GM23338 (cell line): ENCODE results near the gene CAPN9. TPM values are rescaled to one million over a fixed set of nuclear protein-coding genes. Genes with fewer than 3 reads are reported as not detected.

ENCODE experiments used
- ATAC-seq: fragments of 200-7000 bp; cut with Tn5 transposase; 3 replicates; pipeline ENCODE4 v1.9.1; 2020
- DNase-seq: peaks from one replicate; pipeline ENCODE4 v3.0.0-alpha.2; 2015; ENCODE audit warnings: low spot score
- H2AFZ ChIP-seq: fragments of 200-600 bp; sonication (generic); 2 replicates; pipeline ENCODE4 v1.8.0; 2016; ENCODE audit warnings: antibody characterized with exemption, mild to moderate bottlenecking, moderate library complexity
- H3F3A ChIP-seq: fragments of 200-600 bp; sonication (generic); replicated peaks from 2 replicates; pipeline ENCODE4 v1.8.0; 2017; ENCODE audit warnings: antibody characterized with exemption, mixed run types, low read depth
- H3K27ac ChIP-seq: fragments of 200-600 bp; sonication (generic); 2 replicates; pipeline ENCODE4 v1.6.1; 2016; ENCODE audit warnings: low read depth
- H3K27me3 ChIP-seq: fragments of 200-600 bp; sonication (generic); 2 replicates; pipeline ENCODE4 v1.8.0; 2016; ENCODE audit warnings: mild to moderate bottlenecking, mixed run types, moderate library complexity; ENCODE audit not compliant: insufficient read depth
- H3K36me3 ChIP-seq: fragments of 200-600 bp; sonication (generic); 2 replicates; pipeline ENCODE4 v1.8.0; 2016; ENCODE audit warnings: mild to moderate bottlenecking; ENCODE audit not compliant: insufficient read depth
- H3K4me1 ChIP-seq: fragments of 200-600 bp; sonication (generic); 2 replicates; pipeline ENCODE4 v1.8.0; 2016; ENCODE audit warnings: mild to moderate bottlenecking, moderate library complexity; ENCODE audit not compliant: insufficient read depth
- H3K4me2 ChIP-seq: fragments of 200-600 bp; sonication (generic); 2 replicates; pipeline ENCODE4 v1.7.1; 2017; ENCODE audit warnings: mixed run types
- H3K4me3 ChIP-seq: fragments of 200-600 bp; sonication (generic); 2 replicates; pipeline ENCODE4 v1.6.1; 2016; ENCODE audit warnings: mixed run types
- H3K79me2 ChIP-seq: fragments of 200-600 bp; sonication (generic); replicated peaks from 2 replicates; pipeline ENCODE4 v1.8.0; 2017; ENCODE audit warnings: mild to moderate bottlenecking; ENCODE audit not compliant: insufficient read depth
- H3K9me2 ChIP-seq: fragments of 200-600 bp; sonication (generic); 2 replicates; pipeline ENCODE4 v1.8.0; 2017; ENCODE audit not compliant: insufficient read depth
- H4K20me1 ChIP-seq: fragments of 200-600 bp; sonication (generic); replicated peaks from 2 replicates; pipeline ENCODE4 v1.8.0; 2017; ENCODE audit warnings: mild to moderate bottlenecking; ENCODE audit not compliant: insufficient read depth
- H3K27ac Mint-ChIP-seq: 2 replicates; pipeline ENCODE4 v1.8.0; 2020; ENCODE audit warnings: inconsistent platforms, mild to moderate bottlenecking, moderate library complexity, mixed read lengths
- H3K27me3 Mint-ChIP-seq: 3 replicates; pipeline ENCODE4 v1.8.0; 2022; ENCODE audit warnings: low read depth, mild to moderate bottlenecking, moderate library complexity, mixed read lengths, inconsistent platforms; ENCODE audit not compliant: insufficient read depth, poor library complexity
- H3K36me3 Mint-ChIP-seq: 3 replicates; pipeline ENCODE4 v1.8.0; 2021; ENCODE audit warnings: low read depth, mild to moderate bottlenecking, inconsistent platforms, moderate library complexity, mixed read lengths
- H3K4me1 Mint-ChIP-seq: 3 replicates; pipeline ENCODE4 v1.8.0; 2020; ENCODE audit warnings: mild to moderate bottlenecking, inconsistent platforms, mixed read lengths
- H3K4me3 Mint-ChIP-seq: 3 replicates; pipeline ENCODE4 v1.8.0; 2021; ENCODE audit warnings: moderate library complexity, mild to moderate bottlenecking, inconsistent platforms, mixed read lengths
- H3K9me3 Mint-ChIP-seq: 3 replicates; pipeline ENCODE4 v1.8.0; 2020; ENCODE audit warnings: moderate library complexity, mild to moderate bottlenecking, inconsistent platforms, mixed read lengths
- CREB1 ChIP-seq: fragments of 250-450 bp; sonication (Bioruptor Pico); IDR thresholded peaks from 2 replicates; pipeline ENCODE4 v1.5.0; 2020; ENCODE audit warnings: low read depth, mild to moderate bottlenecking, moderate library complexity
- CTCF ChIP-seq, 2 experiments: fragments of 200-600 bp in 1 of 2; sonication (generic) in 1 of 2; conservative IDR thresholded peaks; 2 replicates each; pipeline versions ENCODE4 v1.5.1 to v1.6.1; 2016 to 2017; ENCODE audit warnings: antibody characterized with exemption in 2 of 2, low read depth in 2 of 2, mild to moderate bottlenecking in 2 of 2, moderate library complexity in 1 of 2
- EZH2 ChIP-seq: fragments of 200-600 bp; sonication (generic); IDR thresholded peaks from one replicate; pipeline ENCODE4 v1.8.0; 2017; ENCODE audit warnings: antibody characterized with exemption, mild to moderate bottlenecking, low read depth; ENCODE audit not compliant: unreplicated experiment
- JUNB ChIP-seq: IDR thresholded peaks from one replicate; pipeline ENCODE4 v1.6.1; 2016; ENCODE audit warnings: antibody characterized with exemption; ENCODE audit not compliant: unreplicated experiment
- POLR2AphosphoS5 ChIP-seq: IDR thresholded peaks from 2 replicates; pipeline ENCODE4 v1.6.1; 2016; ENCODE audit warnings: antibody characterized with exemption, low read depth
- REST ChIP-seq: IDR thresholded peaks from one replicate; pipeline ENCODE4 v1.6.1; 2018; ENCODE audit warnings: antibody characterized with exemption; ENCODE audit not compliant: unreplicated experiment
- ZNF114 ChIP-seq: fragments of 250-450 bp; sonication (Bioruptor Pico); IDR thresholded peaks from 2 replicates; pipeline ENCODE4 v1.5.0; 2020; ENCODE audit warnings: mild to moderate bottlenecking, moderate library complexity
- polyA plus RNA-seq: library from polyadenylated mRNA; unstranded; fragments of >200 nt; fragmentation: Nextera tagmentation; extraction: Ambion mirVana; gene quantifications from 2 replicates; pipeline ENCODE4 v1.2.1, GENCODE V29; 2016
- total RNA-seq: library from RNA; depleted of rRNA; stranded (reverse); fragments of >200 nt; shearing (Covaris generic); gene quantifications from 2 replicates; pipeline ENCODE4 v1.2.3, GENCODE V29; 2014

Gene CAPN9
- total and polyA plus RNA-seq, 2 experiments from 2014 or later: 0.07 TPM; not detected in 1

- Mint-ChIP-seq H3K4me3 (no peak overlapping the region), H3K27me3 (peaks cover 10% of the 10 kb centered on the region), H3K36me3 (no peaks in the 10 kb centered on the region), H3K9me3 (no peaks in the 10 kb centered on the region; the same call in 2 of the 3 replicates), H3K27ac (no peak overlapping the region), H3K4me1 (peaks cover 14% of the 10 kb centered on the region)
- no peaks in the 10 kb centered on the region for H3K4me1 ChIP-seq
- no peaks in the 10 kb centered on the region for H3F3A ChIP-seq
- TF ChIP-seq REST: no peak
- no peaks in the 10 kb centered on the region for H3K9me2 ChIP-seq
- no peak overlapping the region for H3K4me3 ChIP-seq
- no peaks in the 10 kb centered on the region for H3K79me2 ChIP-seq
- DNase-seq (no peak), ATAC-seq (no peak)
- H3K27ac ChIP-seq: no peak overlapping the region
- no peaks in the 10 kb centered on the region for H3K27me3 ChIP-seq
- H3K36me3 ChIP-seq: no peaks in the 10 kb centered on the region
- no peaks in the 10 kb centered on the region for H4K20me1 ChIP-seq
- 0 out of 2 replicates have a peak overlapping the region, but pooled peaks have one; percentile 56 for H2AFZ ChIP-seq
- no peak overlapping the region for H3K4me2 ChIP-seq
Observed at GRCh38 chr1:230712470-230712942, 34.7 kb upstream of the CAPN9 start.

GRCh38 chr1:230713138-230713537, 34.0 kb upstream of the CAPN9 start:
- Mint-ChIP-seq H3K4me1 (peaks cover 14% of the 10 kb centered on the region), H3K27ac (no peak overlapping the region), H3K36me3 (no peaks in the 10 kb centered on the region), H3K4me3 (no peak overlapping the region), H3K27me3 (peaks cover 10% of the 10 kb centered on the region), H3K9me3 (no peaks in the 10 kb centered on the region; the same call in 2 of the 3 replicates)
- no peaks in the 10 kb centered on the region for H3K27me3 ChIP-seq
- ATAC-seq (no peak), DNase-seq (no peak)
- H3K4me3 ChIP-seq: no peak overlapping the region
- no peaks in the 10 kb centered on the region for H3K9me2 ChIP-seq
- H2AFZ ChIP-seq: no peak overlapping the region
- no peaks in the 10 kb centered on the region for H3K36me3 ChIP-seq
- TF ChIP-seq CTCF (conservative IDR thresholded peaks at IDR 0.05; ENCODE audit: low read depth in 2 of 2) (no peak), JUNB (no peak), EZH2 (no peak)
- H3K4me2 ChIP-seq: no peak overlapping the region
- H3K79me2 ChIP-seq: no peaks in the 10 kb centered on the region
- no peak overlapping the region for H3K27ac ChIP-seq
- H3K4me1 ChIP-seq: no peaks in the 10 kb centered on the region
- no peaks in the 10 kb centered on the region for H3F3A ChIP-seq
- H4K20me1 ChIP-seq: no peaks in the 10 kb centered on the region

- Histone ChIP-seq H3K4me2 (no peak overlapping the region), H3K27me3 (no peaks in the 10 kb centered on the region), H2AFZ (peak overlapping the region; percentile 83; the same call in 1 of the 2 replicates), H3K4me3 (no peak overlapping the region), H3F3A (no peaks in the 10 kb centered on the region), H3K36me3 (no peaks in the 10 kb centered on the region), H3K27ac (no peak overlapping the region), H3K9me2 (no peaks in the 10 kb centered on the region), H4K20me1 (no peaks in the 10 kb centered on the region), H3K79me2 (no peaks in the 10 kb centered on the region), H3K4me1 (no peaks in the 10 kb centered on the region)
- ATAC-seq (no peak), DNase-seq (no peak)
- H3K4me3 Mint-ChIP-seq: no peak overlapping the region
- H3K36me3 Mint-ChIP-seq: no peaks in the 10 kb centered on the region
- TF ChIP-seq REST (no peak), CREB1 (CRISPR knock-in tag) (no peak), ZNF114 (CRISPR knock-in tag) (no peak), POLR2AphosphoS5 (no peak), JUNB (no peak)
- no peaks in the 10 kb centered on the region; the same call in 2 of the 3 replicates for H3K9me3 Mint-ChIP-seq
- H3K4me1 Mint-ChIP-seq: peaks cover 14% of the 10 kb centered on the region
- peaks cover 8% of the 10 kb centered on the region for H3K27me3 Mint-ChIP-seq
- H3K27ac Mint-ChIP-seq: no peak overlapping the region
Observed at GRCh38 chr1:230713547-230713914, 33.7 kb upstream of the CAPN9 start.
